RWPE2 (cell line): ENCODE data around the gene MTG2.
A peak's percentile ranks its signal among the peaks of the same experiment; 100 is the strongest.

ENCODE experiments used
- ATAC-seq: fragments of 200-7000 bp; cut with Tn5 transposase; 3 replicates; pipeline ENCODE4 v1.9.1; 2021; ENCODE audit warnings: low read depth
- DNase-seq: peaks from one replicate; pipeline ENCODE4 v3.0.0-alpha.2; 2020; ENCODE audit warnings: low spot score
- H3K27ac ChIP-seq: fragments of 450-650 bp; 2 replicates; pipeline ENCODE4 v1.5.1; 2017; ENCODE audit warnings: mild to moderate bottlenecking; ENCODE audit not compliant: poor library complexity, severe bottlenecking
- H3K27me3 ChIP-seq: fragments of 250-450 bp; sonication (Bioruptor Pico); 2 replicates; pipeline ENCODE4 v1.5.1; 2021; ENCODE audit warnings: mild to moderate bottlenecking, moderate library complexity; ENCODE audit not compliant: insufficient read depth, poor library complexity, severe bottlenecking
- H3K36me3 ChIP-seq: fragments of 250-450 bp; sonication (Bioruptor Pico); 2 replicates; pipeline ENCODE4 v1.5.1; 2020; ENCODE audit warnings: low read depth, mild to moderate bottlenecking, moderate library complexity
- H3K4me1 ChIP-seq: fragments of 250-450 bp; sonication (Bioruptor Pico); 2 replicates; pipeline ENCODE4 v1.5.1; 2021; ENCODE audit warnings: mild to moderate bottlenecking, moderate library complexity; ENCODE audit not compliant: insufficient read depth, poor library complexity, severe bottlenecking
- H3K4me3 ChIP-seq: fragments of 250-450 bp; sonication (Bioruptor Pico); 2 replicates; pipeline ENCODE4 v1.5.1; 2021; ENCODE audit warnings: mild to moderate bottlenecking, moderate library complexity; ENCODE audit not compliant: severe bottlenecking
- H3K9me3 ChIP-seq: fragments of 250-450 bp; sonication (Bioruptor Pico); 2 replicates; pipeline ENCODE4 v1.5.1; 2021; ENCODE audit warnings: mild to moderate bottlenecking, moderate library complexity; ENCODE audit not compliant: severe bottlenecking
- CTCF ChIP-seq: fragments of 450-650 bp; IDR thresholded peaks from one replicate; pipeline ENCODE4 v1.5.1; 2017; ENCODE audit warnings: mild to moderate bottlenecking, moderate library complexity; ENCODE audit not compliant: poor library complexity, severe bottlenecking

The MTG2 gene

GRCh38 chr20:62226707-62227590, 44.1 kb downstream of the MTG2 start:
- Histone ChIP-seq H3K36me3 (no peaks in the 10 kb centered on the region), H3K27ac (no peak overlapping the region), H3K9me3 (no peaks in the 10 kb centered on the region), H3K4me3 (no peak overlapping the region), H3K4me1 (no peaks in the 10 kb centered on the region), H3K27me3 (peaks cover 51% of the 10 kb centered on the region)
- TF ChIP-seq CTCF: no peak
- no peak for DNase-seq
- ATAC-seq: 0 out of 3 replicates have a peak, but pooled peaks have one; percentile 7

GRCh38 chr20:62227591-62227976, 44.8 kb downstream of the MTG2 start:
- DNase-seq (no peak), ATAC-seq (peak; percentile 1; the same call in 1 of the 3 replicates)
- Histone ChIP-seq H3K4me1 (no peaks in the 10 kb centered on the region), H3K4me3 (no peak overlapping the region), H3K27me3 (peaks cover 45% of the 10 kb centered on the region), H3K36me3 (no peaks in the 10 kb centered on the region), H3K9me3 (no peaks in the 10 kb centered on the region), H3K27ac (no peak overlapping the region)
- TF ChIP-seq CTCF: no peak

- H3K4me3 ChIP-seq: no peak overlapping the region
- no peak for DNase-seq
- no peaks in the 10 kb centered on the region for H3K36me3 ChIP-seq
- H3K9me3 ChIP-seq: no peaks in the 10 kb centered on the region
- ATAC-seq: peak; percentile 40
- no peak for TF ChIP-seq CTCF
- peaks cover 38% of the 10 kb centered on the region for H3K27me3 ChIP-seq
- no peak overlapping the region for H3K27ac ChIP-seq
- no peaks in the 10 kb centered on the region for H3K4me1 ChIP-seq
Observed at GRCh38 chr20:62227977-62228958, 45.4 kb downstream of the MTG2 start.

- ATAC-seq (no peak), DNase-seq (no peak)
- Histone ChIP-seq H3K36me3 (no peaks in the 10 kb centered on the region), H3K27me3 (peaks cover 30% of the 10 kb centered on the region), H3K4me1 (no peaks in the 10 kb centered on the region), H3K27ac (no peak overlapping the region), H3K9me3 (no peaks in the 10 kb centered on the region), H3K4me3 (no peak overlapping the region)
- TF ChIP-seq CTCF: no peak
Observed at GRCh38 chr20:62228982-62229545, 46.2 kb downstream of the MTG2 start.
